ENCODE data around the gene SNED1. TPM values are rescaled to one million over a fixed set of nuclear protein-coding genes. Genes with fewer than 3 reads are reported as not detected.

The SNED1 gene
- total RNA-seq, 1 donor from 2014 or later = 2.8 TPM

- no peak for DNase-seq
- Mint-ChIP-seq H3K27me3 (ENCODE audit: unreplicated experiment) (peaks cover 18% of the 10 kb centered on the region), H3K27ac (ENCODE audit: unreplicated experiment) (no peak overlapping the region), H3K4me1 (ENCODE audit: low read depth, unreplicated experiment) (peaks cover 4% of the 10 kb centered on the region), H3K4me3 (ENCODE audit: unreplicated experiment) (no peak overlapping the region), H3K9me3 (ENCODE audit: unreplicated experiment) (peaks cover 3% of the 10 kb centered on the region), H3K36me3 (ENCODE audit: unreplicated experiment) (no peaks in the 10 kb centered on the region)
- no peak for TF ChIP-seq CTCF (IDR thresholded peaks at IDR 0.05; ENCODE audit: partially characterized antibody, unreplicated experiment)
Measured at GRCh38 chr2:241072553-241073165, 74.2 kb downstream of the SNED1 start.

GRCh38 chr2:241073166-241074064 is 75.0 kb downstream of the SNED1 start:
- TF ChIP-seq CTCF (IDR thresholded peaks at IDR 0.05; ENCODE audit: partially characterized antibody, unreplicated experiment) = no peak
- H3K27me3 Mint-ChIP-seq (ENCODE audit: unreplicated experiment) = peaks cover 17% of the 10 kb centered on the region
- DNase-seq = no peak
- no peak overlapping the region for H3K27ac Mint-ChIP-seq (ENCODE audit: unreplicated experiment)
- H3K4me3 Mint-ChIP-seq (ENCODE audit: unreplicated experiment) = no peak overlapping the region
- H3K4me1 Mint-ChIP-seq (ENCODE audit: low read depth, unreplicated experiment) = peaks cover 4% of the 10 kb centered on the region
- peaks cover 3% of the 10 kb centered on the region for H3K9me3 Mint-ChIP-seq (ENCODE audit: unreplicated experiment)
- H3K36me3 Mint-ChIP-seq (ENCODE audit: unreplicated experiment) = no peaks in the 10 kb centered on the region

- Mint-ChIP-seq H3K27ac (ENCODE audit: unreplicated experiment) (no peak overlapping the region), H3K4me3 (ENCODE audit: unreplicated experiment) (no peak overlapping the region), H3K27me3 (ENCODE audit: unreplicated experiment) (peaks cover 12% of the 10 kb centered on the region), H3K9me3 (ENCODE audit: unreplicated experiment) (peaks cover 3% of the 10 kb centered on the region), H3K4me1 (ENCODE audit: low read depth, unreplicated experiment) (peaks cover 4% of the 10 kb centered on the region), H3K36me3 (ENCODE audit: unreplicated experiment) (no peaks in the 10 kb centered on the region)
- DNase-seq = no peak
- TF ChIP-seq CTCF (IDR thresholded peaks at IDR 0.05; ENCODE audit: partially characterized antibody, unreplicated experiment) = no peak
Measured at GRCh38 chr2:241074065-241074818, 75.8 kb downstream of the SNED1 start.

GRCh38 chr2:241074901-241075540 is 76.6 kb downstream of the SNED1 start:
- no peak overlapping the region for H3K27ac Mint-ChIP-seq (ENCODE audit: unreplicated experiment)
- TF ChIP-seq CTCF (IDR thresholded peaks at IDR 0.05; ENCODE audit: partially characterized antibody, unreplicated experiment) = no peak
- H3K9me3 Mint-ChIP-seq (ENCODE audit: unreplicated experiment) = peaks cover 3% of the 10 kb centered on the region
- no peak for DNase-seq
- H3K36me3 Mint-ChIP-seq (ENCODE audit: unreplicated experiment) = no peaks in the 10 kb centered on the region
- H3K4me3 Mint-ChIP-seq (ENCODE audit: unreplicated experiment) = no peak overlapping the region
- H3K4me1 Mint-ChIP-seq (ENCODE audit: low read depth, unreplicated experiment) = peaks cover 4% of the 10 kb centered on the region
- peaks cover 12% of the 10 kb centered on the region for H3K27me3 Mint-ChIP-seq (ENCODE audit: unreplicated experiment)

Data from glutamatergic neuron (in vitro differentiated cells).